Retinal pigment epithelial cell (primary cell): ENCODE results near the gene FIZ1.

Experiments used
- DNase-seq: peaks from one replicate; pipeline ENCODE4 v3.0.0-alpha.2; 2010; ENCODE audit warnings: low read depth
- H3K4me3 ChIP-seq: 2 replicates; pipeline ENCODE4 v1.5.1; 2011; ENCODE audit warnings: mild to moderate bottlenecking, low read length, control low read depth, moderate library complexity
- CTCF ChIP-seq: conservative IDR thresholded peaks from 2 replicates; pipeline ENCODE4 v1.5.1; 2011; ENCODE audit warnings: low read depth, low read length, control low read depth, inconsistent platforms

The FIZ1 gene

GRCh38 chr19:55566823-55567222 lies 32.5 kb downstream of the FIZ1 start:
- TF ChIP-seq CTCF, result no peak
- H3K4me3 ChIP-seq, result no peak overlapping the region
- no peak for DNase-seq

- no peak for TF ChIP-seq CTCF
- no peak overlapping the region for H3K4me3 ChIP-seq
- DNase-seq, result peak; percentile 87
These were observed 36.0 kb downstream of the FIZ1 start for GRCh38 chr19:55563261-55563690.

- no peak for TF ChIP-seq CTCF
- H3K4me3 ChIP-seq, result no peak overlapping the region
- no peak for DNase-seq
These were observed 39.6 kb downstream of the FIZ1 start for GRCh38 chr19:55559684-55560083.

- no peak for TF ChIP-seq CTCF
- H3K4me3 ChIP-seq, result no peak overlapping the region
- peak; percentile 16 for DNase-seq
These were observed 44.6 kb downstream of the FIZ1 start for GRCh38 chr19:55554741-55555152.

- no peak for TF ChIP-seq CTCF
- no peak overlapping the region for H3K4me3 ChIP-seq
- no peak for DNase-seq
These were observed 45.0 kb downstream of the FIZ1 start for GRCh38 chr19:55554302-55554701.

GRCh38 chr19:55553217-55554182 lies 45.8 kb downstream of the FIZ1 start:
- H3K4me3 ChIP-seq, result no peak overlapping the region
- no peak for DNase-seq
- TF ChIP-seq CTCF, result no peak

GRCh38 chr19:55552620-55553019 lies 46.7 kb downstream of the FIZ1 start:
- TF ChIP-seq CTCF, result no peak
- DNase-seq, result peak; percentile 86

More at GRCh38 chr19:55552620-55553019, 46.7 kb downstream of the FIZ1 start:
- H3K4me3 ChIP-seq, result no peak overlapping the region
